Astrocyte of the spinal cord (primary cell): ENCODE measurements around the gene CHIT1.

ENCODE experiments used
- DNase-seq: peaks from one replicate; pipeline ENCODE4 v3.0.0; 2011; ENCODE audit warnings: low read depth, low spot score
- H3K4me3 ChIP-seq: 2 replicates; pipeline ENCODE4 v1.5.1; 2011; ENCODE audit warnings: low read depth, mild to moderate bottlenecking, low read length, moderate library complexity
- CTCF ChIP-seq: IDR thresholded peaks from 2 replicates; pipeline ENCODE4 v1.5.1; 2012; ENCODE audit warnings: low read depth, mild to moderate bottlenecking, low read length, inconsistent platforms
- in situ Hi-C: cut with HindIII; loops from 2 replicates; pipeline ENCODE4 v1.10.0; 2017; ENCODE audit warnings: low sequenced_read_pairs

CHIT1 gene

DNA sequence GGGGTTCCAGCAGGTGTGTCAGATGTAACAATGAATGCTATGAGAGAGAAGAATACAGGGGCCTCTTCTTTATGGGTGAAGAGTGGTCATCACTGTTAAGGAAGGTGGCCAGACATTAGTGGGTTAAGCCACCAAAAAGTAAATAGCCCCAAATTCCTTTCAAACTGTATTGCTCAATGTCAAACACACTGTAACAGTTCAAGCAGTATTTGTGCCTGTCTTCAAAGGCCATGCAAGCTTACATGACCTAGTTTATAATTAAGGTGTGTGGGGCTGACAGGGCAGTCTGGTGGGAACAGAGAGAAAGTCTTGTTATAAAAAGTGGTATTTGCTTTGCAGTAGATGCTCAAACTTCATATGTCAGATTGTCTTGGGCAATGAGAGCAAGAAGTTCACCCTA lies 18.5 kb downstream of the CHIT1 start:
- in situ Hi-C loops = no loop called here
- DNase-seq = no peak
- TF ChIP-seq CTCF = no peak

DNA sequence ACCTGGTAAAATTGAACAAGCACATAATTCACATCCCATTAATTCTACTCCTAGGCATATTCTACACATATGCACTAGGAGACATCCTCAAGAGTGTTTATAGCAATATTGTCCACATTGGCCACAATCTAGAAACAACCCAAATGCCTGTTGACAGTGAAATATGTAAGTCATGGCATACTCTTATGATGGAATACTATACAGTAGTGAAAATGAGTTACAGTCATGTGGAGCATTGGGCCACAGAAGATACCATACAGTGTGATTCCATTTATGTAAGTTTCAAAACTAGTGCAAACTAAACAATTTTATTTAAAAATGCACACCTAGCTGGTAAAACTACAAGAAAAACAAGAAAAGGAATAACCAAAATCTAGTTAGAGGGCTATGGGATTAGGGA lies 19.1 kb downstream of the CHIT1 start:
- no peak for DNase-seq
- no peak overlapping the region for H3K4me3 ChIP-seq
- in situ Hi-C loops = no loop called here
- TF ChIP-seq CTCF = no peak

More for the DNA sequence above, 18.5 kb downstream of the CHIT1 start:
- no peak overlapping the region for H3K4me3 ChIP-seq

DNA sequence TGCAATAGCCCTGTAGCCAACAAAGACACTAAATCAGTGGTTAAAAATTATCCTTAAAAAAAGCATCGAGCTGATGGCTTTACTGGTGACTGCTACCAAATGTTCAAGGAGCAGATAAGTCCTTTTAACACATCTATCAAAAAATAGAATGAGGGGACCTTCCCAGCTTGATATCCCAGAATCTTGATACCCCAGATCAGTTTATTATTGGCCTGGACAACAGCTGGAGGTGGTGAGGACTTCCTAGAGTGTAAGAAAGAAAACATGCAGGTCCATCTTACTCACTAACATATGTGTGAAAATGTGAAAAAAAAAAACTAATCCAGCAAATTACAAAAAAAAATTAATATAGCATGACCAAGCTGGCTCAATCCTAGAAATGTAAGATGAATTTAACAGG lies 21.3 kb downstream of the CHIT1 start:
- no peak overlapping the region for H3K4me3 ChIP-seq
- TF ChIP-seq CTCF = no peak
- in situ Hi-C loops = no loop called here
- no peak for DNase-seq

DNA sequence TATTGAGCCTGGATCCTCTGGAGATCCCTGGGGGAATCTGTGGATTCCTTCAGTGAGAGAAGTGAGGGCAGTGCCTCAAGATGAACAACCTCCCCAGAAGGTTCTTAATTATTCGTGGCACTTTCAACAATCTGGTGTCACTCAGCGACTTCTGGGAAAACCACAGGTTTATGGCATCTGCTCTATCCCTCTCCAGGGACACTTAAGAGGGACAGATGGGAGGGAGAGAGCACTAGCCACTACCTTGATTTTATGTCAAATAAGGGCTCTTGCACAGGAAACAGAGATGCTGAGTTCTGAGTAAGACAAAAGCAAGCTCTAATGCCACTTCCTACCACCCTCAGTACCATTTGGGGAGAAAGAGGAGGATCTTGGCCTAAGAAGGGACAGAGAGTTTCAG lies 21.7 kb downstream of the CHIT1 start:
- TF ChIP-seq CTCF = no peak
- in situ Hi-C loops = no loop called here
- no peak overlapping the region for H3K4me3 ChIP-seq
- DNase-seq = no peak

- TF ChIP-seq CTCF = no peak
- no peak overlapping the region for H3K4me3 ChIP-seq
- in situ Hi-C loops = no loop called here
- no peak for DNase-seq
Measured at GRCh38 chr1:203206129-203206687, 23.3 kb downstream of the CHIT1 start.

GRCh38 chr1:203204756-203205155 lies 24.7 kb downstream of the CHIT1 start:
- no peak for DNase-seq
- no peak overlapping the region for H3K4me3 ChIP-seq
- in situ Hi-C loops = no loop called here
- TF ChIP-seq CTCF = no peak
